Activated CD4-positive, CD25-positive, alpha-beta regulatory T cell (primary cell): ENCODE measurements around the gene COL4A3.
"Not testable (repeated sequence)": the region's sequence is repeated elsewhere in the genome, so short reads cannot be mapped to it uniquely, and the experiment has no call there.

Experiments used
- DNase-seq, 4 experiments: peaks; one replicate each; lab custom pipeline; 2025; lab: John Stamatoyannopoulos, UW

Gene COL4A3

DNA sequence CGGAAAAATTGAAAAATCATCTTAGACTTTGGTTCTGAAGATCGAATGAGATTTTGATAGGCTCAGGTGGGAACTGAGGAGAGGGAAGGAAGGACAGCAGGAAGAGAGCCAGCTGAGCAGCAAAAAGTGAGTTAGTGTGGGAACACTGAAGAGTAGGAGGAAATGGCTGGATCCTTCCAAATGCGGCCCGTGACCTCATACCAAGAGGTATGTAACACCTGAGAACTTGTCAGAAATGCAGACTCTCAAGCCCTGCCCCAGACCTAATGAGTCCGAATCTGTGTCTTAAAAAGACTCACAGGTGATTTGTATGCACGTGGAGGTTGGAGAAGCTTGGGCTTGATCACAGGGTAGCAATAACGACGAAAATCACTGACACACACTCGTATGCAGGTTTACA lies 42.0 kb downstream of the COL4A3 start:
- no peak for DNase-seq

DNA sequence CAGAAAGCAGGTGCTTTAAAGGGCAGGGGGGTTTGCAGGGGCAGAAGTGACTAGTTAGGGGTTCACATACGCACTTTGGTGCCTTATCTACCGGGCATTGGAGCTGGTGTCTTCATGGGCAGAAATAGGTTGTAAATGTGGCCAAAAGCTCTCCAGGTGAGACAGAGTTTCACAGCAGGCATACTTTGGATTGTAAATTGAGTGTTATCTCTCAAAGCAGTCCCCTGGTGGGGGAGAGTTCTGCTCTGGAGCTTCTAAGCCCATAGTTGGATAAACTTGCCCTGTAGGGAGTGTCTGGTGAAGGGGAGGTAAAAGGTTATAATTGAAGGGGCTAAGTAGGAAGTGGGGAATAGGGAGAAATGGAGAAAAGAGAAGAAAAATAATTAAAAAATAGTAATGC lies 43.1 kb downstream of the COL4A3 start:
- no peak for DNase-seq

DNA sequence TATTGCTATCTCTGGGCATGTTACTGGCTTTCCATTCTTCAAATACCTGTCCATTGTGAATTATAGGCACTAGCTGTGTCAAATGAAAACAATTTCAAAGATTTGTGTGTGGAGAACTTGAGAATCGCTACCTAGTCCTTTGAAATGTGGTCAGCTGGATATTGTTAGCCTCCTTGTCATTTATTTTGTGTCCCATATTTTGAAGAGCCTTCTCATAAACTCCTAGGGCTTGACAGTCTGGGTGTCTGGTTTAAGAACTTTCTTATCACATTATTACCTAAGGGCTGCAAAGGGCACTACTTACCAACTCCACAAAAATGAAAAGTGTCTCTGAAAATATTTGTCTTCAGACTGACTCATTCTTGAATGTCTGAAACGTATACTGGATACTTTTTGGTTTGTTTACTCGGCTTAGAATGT lies 50.2 kb downstream of the COL4A3 start:
- no peak for DNase-seq

DNA sequence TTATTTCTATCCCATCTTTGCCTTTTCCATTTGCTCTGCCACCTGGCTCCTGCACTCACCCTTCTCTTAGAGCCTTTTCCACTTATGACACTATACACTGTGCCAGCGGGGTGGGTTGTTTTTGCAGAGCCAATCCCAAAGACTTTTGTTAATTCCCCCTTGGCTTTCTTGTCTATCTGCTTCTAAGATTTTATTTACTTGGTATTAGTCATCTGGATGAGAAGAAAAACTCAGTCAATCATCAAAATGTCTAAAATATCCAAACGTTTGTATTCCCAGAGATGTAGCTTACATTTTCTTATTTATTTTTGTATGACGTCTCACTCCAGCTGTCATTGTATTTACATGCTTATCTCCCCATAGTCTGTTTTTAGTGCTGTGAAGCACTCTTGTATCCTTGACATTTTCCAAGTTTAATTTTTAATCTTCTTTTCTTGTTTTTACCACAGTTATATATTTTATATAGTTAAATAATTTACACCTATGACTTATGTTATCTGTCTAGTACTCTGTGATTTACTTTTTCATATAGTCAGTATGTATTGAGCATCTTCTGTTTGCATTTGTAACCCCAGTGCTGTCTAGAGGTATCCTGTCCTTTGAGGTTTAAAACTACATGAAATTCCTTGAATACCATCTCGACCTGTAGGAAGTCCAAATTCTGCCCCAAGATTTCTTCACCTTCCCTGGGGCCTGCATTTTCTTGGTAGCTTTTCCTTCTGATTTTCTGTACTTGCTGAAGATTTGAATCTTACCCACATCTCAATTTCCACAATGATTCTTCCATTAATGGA lies 55.1 kb downstream of the COL4A3 start:
- DNase-seq = no peak

DNA sequence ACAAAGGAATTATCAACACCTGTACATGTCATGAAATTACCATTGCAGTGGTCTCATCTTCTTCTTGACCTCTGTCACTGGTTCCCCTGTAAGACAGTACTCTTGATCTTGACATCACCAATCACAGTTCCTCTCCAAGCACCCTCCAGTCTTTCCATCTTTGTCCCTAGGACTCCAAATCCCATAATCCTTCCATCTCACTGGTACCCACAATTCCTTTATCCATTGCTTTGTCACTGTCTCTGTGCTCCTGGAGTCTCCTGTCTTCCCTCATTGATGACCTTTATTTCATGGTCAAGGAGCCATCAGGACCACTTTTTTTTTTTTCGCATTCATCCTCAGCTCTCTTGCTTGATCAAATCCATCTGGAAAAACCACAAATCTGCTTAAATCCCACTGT lies 56.7 kb downstream of the COL4A3 start:
- no peak for DNase-seq

DNA sequence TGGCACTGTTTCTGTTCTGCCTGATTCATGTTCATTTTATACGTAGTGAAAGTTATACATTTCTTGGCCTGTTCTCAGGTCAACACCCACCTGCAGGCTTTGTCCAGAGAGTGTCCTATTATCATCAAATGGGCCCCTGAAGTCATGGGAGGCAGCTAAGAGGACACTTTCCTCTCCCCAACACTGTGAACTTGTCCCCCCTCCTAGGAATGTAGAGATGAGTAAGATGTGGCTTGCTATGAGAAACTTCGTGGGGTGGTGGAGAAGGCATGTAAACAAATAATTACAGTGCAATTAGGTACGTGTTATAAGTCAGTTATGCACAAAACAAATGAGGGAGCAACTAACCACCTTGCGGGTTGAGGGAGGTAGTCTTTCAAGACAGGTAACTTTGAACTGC lies 57.9 kb downstream of the COL4A3 start:
- no peak for DNase-seq

DNA sequence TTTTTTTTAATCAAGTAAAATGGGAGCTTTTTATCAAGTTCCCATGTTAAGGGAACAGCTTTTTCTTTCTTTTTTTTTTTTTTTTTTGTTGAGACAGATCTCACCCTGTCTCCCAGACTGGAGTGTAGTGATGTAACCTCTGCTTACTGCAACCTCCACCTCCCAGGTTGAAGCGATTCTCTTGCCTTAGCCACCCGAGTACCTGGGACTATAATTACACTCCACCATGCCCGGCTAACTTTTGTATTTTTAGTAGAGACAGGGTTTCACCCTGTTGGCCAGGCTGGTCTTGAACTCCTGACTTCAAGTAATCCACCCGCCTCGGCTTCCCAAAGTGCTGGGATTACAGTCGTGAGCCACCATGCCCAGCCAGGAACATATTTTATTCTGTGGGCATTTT lies 61.2 kb downstream of the COL4A3 start:
- not testable (repeated sequence) for DNase-seq

DNA sequence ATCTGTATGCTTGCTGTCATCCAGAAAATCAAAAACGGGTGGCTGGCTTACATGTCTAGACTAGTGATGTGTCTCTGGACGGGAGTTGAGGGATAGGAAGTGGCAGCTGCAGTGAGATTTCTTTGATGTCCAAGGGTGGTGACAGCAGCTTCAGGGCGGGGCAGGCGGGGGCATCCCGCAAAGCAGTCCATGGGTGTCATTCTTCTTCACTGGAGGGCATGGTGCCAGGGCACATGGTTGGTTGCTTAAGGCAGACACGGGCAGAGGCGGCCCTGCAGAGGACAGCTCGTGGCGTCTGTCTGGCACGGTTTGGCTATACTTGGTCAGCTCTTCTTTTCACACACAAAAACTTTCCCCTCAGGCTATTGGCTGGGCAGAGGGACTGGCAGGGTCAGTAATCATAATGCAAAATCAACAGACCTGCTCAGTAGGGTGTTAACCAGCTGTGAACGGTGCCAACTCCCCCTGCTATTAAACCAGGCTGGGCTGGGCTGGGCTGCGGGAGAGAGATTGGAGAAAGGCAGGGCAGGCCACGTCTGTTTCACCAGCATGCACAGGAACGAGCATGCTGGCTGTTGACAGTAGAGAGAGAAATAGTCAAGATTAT lies 63.7 kb downstream of the COL4A3 start:
- DNase-seq = no peak

DNA sequence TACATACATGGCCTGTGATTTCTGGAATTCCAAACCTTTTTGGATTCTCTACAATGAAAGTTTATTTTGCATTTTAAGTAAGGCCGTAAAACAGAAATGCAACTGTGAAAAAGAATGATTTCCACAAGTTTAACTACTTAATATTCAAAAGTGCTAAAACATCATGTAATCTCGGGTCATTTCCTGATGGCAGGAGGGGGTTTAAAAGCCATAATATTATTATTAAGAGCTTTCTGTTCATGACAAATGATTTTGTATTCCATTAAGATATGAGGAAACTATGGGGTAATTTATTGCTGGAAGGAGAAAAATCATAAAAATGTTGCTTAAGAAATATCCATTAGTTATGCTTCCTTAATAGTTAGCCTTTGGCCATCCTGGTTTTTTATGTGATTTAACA lies 65.7 kb downstream of the COL4A3 start:
- DNase-seq = no peak

DNA sequence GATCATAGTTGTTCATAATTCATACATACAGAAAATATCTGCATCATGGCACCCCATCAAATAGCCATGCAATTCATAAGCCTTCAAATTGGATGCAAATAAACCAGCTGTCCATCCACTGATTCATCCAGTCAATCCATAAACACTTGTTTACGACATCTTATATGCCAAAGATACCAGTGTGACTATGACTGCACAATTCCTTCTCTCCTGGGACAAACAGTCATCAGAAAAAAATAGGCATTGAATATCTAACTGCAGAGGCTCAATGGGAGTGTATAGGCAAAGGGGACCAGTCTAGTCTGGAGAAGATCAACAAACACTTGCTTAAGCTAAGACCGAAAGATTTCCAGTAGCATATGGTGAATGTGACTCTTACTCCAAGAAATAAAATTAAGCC lies 70.0 kb downstream of the COL4A3 start:
- no peak for DNase-seq

DNA sequence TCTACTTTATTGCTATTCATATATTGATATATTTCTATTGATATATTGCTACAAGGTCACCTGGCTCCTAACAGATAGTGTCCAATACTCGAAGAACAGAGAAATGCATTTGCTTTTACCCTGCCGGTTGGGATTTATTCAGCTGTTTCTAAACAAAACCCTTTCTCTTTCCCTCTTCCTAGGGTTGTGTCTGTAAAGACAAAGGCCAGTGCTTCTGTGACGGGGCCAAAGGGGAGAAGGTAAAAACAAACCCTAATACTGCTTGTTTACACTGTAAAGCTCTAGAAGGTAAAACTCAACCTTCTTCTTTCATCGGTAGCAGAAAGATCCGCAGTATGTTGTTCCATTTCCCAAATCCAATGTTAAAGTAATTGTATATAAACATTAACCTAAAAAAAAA lies 73.4 kb downstream of the COL4A3 start:
- DNase-seq = no peak

DNA sequence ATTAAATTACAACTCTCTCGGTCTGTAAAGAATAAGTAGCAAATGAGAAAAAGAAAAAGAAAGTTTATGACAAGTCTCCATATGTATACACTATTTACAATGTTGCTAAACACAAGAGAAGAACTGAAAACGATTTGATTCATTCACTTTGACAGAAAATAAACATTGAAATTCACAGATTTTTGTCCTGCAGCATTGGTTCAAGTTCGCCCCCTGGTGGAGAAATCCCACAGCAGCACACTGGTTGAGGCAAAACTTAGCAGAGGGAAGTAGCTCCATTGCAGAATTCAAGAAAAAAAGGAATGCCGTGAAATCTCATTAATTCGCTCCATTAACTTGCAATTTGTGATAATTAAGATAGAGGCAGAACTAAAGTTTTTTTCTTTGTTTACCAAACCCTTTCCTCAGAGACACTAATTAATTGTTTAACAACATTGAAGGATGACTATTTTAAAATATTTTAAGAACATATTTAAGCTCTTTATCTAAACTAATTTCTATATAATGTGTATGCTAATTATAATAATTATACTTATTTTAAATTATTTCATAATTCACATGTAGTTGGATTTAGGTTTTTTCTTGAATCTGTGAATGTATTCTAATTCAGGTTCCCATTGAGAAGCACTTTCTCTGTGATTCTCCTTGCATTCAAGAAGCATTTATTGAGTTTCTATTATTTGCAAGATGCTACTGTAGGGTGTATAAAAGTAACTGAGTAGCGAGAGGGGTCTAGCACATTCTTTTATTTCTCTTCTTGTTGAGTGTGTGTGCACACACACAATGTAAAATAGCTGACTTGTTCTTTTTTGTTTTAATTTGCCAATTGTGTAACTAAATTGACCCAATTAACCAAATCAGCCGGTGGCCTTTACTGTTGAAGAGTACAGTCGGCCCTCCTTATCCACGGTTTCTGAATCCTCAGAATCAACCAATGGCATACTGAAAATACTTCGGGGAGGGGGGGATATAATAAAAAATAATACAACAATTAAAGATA lies 74.1 kb downstream of the COL4A3 start:
- DNase-seq = peak; percentile 25 to 49 (median 31)

DNA sequence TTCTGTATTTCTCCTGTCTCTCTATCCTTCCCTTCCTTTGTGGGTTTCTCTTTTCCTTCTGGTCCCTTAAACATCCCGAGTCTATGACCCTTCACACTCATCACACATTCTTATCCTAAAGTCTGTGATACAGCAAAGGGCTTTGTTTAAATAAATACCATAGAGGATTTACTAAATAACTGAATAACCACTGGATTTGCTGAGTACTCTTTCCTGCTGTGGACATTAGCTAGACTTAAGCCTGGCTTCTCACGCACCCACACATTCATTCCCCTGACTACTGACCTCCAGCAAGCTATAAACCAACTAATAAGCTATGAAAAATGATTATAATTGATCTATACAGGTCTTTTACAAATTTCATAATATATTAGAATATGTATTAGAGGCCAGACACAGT lies 76.6 kb downstream of the COL4A3 start:
- DNase-seq = no peak

DNA sequence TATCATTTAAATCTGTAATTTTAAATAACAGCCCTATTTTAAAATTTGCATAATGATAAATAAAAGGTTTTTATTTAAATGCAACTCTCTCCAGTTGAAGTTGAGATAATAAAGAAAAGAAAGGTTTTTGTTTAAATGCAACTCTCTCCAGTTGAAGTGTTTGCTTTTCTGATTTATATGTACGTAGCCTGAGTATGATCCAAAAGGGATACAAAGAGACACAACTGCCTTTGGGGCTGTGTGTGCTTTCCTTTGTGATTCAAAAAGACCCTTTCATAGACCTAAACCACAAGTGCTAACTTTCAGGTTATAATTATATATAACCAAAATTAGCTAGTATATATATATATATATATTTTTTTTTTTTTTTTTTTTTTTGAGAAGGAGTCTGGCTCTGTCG lies 84.5 kb downstream of the COL4A3 start:
- DNase-seq = no peak

DNA sequence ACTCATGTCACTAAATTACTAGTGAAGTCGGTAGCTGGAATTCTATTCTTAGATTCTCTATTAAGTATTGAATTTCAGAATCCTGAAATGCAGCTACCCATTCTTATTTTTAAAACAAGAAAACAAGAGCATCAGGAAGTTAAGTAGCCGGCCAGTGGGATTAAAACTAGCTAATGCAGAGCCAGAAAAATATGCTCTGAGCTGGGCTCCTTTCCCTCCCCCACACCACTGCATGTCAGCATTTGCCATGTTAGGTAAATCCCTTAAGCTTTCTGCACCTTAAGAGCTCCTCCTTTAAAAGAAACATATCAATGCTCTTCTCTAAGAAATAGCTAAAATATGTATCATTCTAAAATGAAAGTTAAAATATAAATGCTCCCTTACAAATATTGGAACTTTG lies 88.4 kb downstream of the COL4A3 start:
- no peak for DNase-seq

DNA sequence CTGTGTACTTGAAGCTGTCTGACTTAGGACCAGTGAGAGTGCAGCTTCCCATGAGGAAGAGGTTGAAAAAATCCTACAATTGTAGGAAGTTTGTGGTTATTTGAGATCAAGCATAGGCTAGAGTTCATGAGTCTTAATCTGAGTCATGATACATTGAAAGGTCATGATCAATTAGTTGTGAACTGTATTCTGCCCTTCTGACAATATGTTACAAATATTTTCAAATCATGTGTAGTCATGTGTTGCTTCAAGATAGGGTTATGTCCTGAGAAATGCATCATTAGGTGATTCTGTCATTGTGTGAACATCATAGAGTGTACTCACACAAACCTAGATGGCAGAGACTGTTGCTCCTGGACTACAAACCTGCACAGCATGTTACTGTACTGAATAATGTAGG lies 92.2 kb downstream of the COL4A3 start:
- no peak for DNase-seq

DNA sequence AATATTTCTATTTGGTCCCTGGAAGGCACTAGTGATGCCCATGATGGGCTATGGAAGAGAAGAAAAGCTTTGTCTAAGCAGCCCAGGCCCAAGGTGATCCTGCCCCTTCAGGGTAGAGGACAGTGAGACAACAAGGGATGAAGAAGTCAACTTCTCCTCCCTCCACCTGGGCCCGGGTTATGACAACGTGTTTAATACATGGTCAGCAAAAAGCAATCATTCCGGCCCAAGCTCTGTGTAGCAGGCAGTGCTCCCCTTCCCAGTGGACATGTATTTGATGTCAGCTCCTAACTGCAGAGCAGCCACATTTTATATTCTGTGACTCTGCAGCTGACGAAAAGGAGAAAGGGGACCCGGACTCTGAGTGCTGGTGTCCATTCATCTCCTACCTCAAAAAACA lies 93.4 kb downstream of the COL4A3 start:
- DNase-seq = no peak

DNA sequence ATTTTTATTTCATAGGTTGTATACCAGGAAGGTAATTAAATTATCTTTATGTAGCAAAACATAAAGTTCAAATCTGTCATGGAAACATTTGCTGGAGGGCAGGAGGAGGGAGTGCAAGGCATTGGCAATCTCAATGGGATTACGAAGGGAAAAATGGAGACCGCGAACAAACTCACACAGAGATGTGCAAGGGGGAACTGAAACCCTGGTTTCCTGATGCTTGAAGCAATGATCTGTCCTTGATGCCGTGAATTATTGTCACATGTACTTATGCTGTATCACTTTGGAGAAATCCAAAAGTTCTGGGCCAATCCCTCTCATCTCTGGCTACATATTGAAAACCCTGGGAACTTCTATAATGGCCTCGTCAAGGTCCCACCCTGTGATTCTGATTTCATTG lies 95.6 kb downstream of the COL4A3 start:
- DNase-seq = no peak

DNA sequence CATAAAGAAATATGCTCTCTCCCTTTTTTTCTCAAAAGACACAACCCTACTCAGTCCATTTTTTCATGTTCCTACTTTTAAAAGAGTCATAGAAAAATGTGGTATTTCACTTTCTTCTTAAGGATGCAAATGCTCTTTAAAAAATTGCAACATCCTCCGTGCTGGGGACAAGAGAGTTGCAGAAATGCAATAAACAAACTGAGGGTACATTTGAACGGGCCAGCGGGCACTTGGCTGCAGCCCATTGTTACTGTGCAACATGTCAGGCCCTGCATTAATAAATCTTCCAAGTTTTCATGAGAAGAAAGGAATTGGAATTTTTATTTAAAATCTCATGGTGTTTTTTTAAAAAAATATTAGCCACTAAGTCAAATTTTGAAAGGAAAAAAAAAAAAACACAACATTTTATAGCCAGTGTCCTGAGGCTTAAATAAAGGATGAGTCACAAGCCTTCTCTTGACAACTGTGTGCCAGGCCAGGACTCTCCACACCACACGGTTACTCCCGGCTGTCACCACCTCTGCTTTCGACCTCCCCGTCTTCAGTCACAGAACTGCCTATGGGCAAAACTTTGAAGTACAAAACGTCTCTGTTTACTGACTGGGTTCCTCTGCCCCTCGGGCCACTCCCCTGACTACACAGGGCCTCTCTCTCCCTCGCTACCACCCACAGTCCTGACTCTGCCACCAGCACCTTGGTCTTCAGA lies 103.1 kb downstream of the COL4A3 start:
- no peak for DNase-seq

DNA sequence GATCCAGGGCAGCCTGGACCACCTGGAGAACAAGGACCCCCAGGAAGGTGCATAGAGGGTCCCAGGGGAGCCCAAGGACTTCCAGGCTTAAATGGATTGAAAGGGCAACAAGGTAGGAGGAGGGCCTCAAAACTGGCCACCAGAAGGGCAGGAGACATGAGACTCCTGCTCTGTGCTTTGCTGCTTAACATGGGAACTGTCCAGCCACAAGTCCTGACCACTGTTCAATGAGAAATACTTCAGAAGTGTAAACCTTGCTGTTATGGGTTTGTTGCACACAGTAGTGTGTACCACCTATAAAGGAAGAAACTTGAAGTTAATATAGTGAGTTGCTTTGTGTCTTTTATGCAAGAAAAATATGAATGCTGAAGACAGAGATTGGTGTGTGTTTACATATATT lies 116.5 kb downstream of the COL4A3 start:
- DNase-seq = no peak

DNA sequence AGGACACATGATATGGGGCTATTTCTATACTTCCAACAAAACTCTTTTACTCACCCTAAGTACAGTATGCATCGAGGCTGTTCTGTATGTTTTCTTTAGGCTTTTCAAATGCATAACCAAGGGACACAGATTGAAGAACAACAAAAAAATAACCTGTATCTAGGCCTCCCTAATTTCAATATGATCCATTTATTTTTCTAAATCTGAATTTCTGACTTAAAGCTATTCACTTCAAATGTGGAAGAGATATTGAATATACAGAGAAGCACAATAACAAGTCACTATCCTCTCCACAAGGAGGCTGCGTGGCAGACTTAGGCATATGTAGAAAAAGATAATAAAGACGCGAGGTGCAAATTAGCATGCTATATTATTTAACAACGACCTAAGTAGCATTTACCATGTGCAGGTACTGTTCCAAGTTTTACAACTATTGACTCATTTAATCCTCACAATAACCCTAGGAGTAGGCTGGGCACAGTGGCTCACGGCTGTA lies 121.4 kb downstream of the COL4A3 start:
- no peak for DNase-seq

DNA sequence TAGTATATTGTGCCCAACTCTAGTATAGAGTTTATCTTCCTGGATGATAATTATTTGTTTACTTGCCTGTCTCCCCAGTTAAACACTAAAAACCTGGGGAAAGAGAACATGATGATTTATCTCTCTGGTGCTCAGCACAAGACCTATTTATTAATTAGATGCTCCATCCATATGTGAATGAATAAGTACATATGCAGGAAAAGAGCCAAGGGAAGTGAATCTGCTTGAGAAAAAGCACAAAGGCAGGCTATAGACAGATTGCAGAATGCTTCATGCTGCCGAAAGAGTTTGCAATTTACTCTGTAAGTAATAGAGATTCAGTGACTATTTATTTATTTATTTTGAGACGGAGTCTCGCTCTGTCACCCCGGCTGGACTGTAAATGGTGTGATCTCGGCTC lies 123.3 kb downstream of the COL4A3 start:
- no peak for DNase-seq
